Smooth muscle cell (in vitro differentiated cells): ENCODE data around the gene TIGD2. TPM values are rescaled to one million over a fixed set of nuclear protein-coding genes. Genes with fewer than 3 reads are reported as not detected.

Experiments
- DNase-seq: peaks from one replicate; lab custom pipeline; 2025; ENCODE audit not compliant: unreplicated experiment; lab: John Stamatoyannopoulos, UW
- H2AFZ ChIP-seq: fragments of 200-600 bp; sonication (generic); 2 replicates; pipeline ENCODE4 v1.6.0; 2016; ENCODE audit warnings: antibody characterized with exemption, low read depth, mild to moderate bottlenecking
- H3F3A ChIP-seq: fragments of 200-600 bp; sonication (generic); 2 replicates; pipeline ENCODE4 v1.6.0; 2017; ENCODE audit warnings: antibody characterized with exemption, low read depth
- H3K27ac ChIP-seq: fragments of 200-600 bp; sonication (generic); 2 replicates; pipeline ENCODE4 v1.5.1; 2016; ENCODE audit warnings: low read depth, mild to moderate bottlenecking
- H3K27me3 ChIP-seq: fragments of 200-600 bp; sonication (generic); 2 replicates; pipeline ENCODE4 v1.6.1; 2016; ENCODE audit warnings: low read depth, mild to moderate bottlenecking
- H3K36me3 ChIP-seq: fragments of 200-600 bp; sonication (generic); 2 replicates; pipeline ENCODE4 v1.5.1; 2016; ENCODE audit warnings: low read depth
- H3K4me1 ChIP-seq: fragments of 200-600 bp; sonication (generic); 2 replicates; pipeline ENCODE4 v1.5.1; 2016; ENCODE audit warnings: low read depth
- H3K4me2 ChIP-seq: fragments of 200-600 bp; sonication (generic); 2 replicates; pipeline ENCODE4 v1.6.0; 2016; ENCODE audit warnings: mild to moderate bottlenecking
- H3K4me3 ChIP-seq: fragments of 200-600 bp; sonication (generic); 2 replicates; pipeline ENCODE4 v1.5.1; 2016; ENCODE audit warnings: mild to moderate bottlenecking
- H3K79me2 ChIP-seq: fragments of 200-600 bp; sonication (generic); 2 replicates; pipeline ENCODE4 v1.6.0; 2016; ENCODE audit warnings: low read depth, mild to moderate bottlenecking
- H3K9ac ChIP-seq: fragments of 200-600 bp; sonication (generic); 2 replicates; pipeline ENCODE4 v1.6.0; 2016; ENCODE audit warnings: low read depth
- H3K9me3 ChIP-seq: fragments of 200-600 bp; sonication (generic); replicated peaks from 2 replicates; pipeline ENCODE4 v1.5.1; 2016; ENCODE audit warnings: low read depth
- H4K20me1 ChIP-seq: fragments of 200-600 bp; sonication (generic); 2 replicates; pipeline ENCODE4 v1.6.0; 2016; ENCODE audit warnings: low read depth
- CTCF ChIP-seq: fragments of 200-600 bp; sonication (generic); IDR thresholded peaks from 2 replicates; pipeline ENCODE4 v1.5.1; 2017; ENCODE audit warnings: borderline replicate concordance, mild to moderate bottlenecking, antibody characterized with exemption; ENCODE audit not compliant: insufficient read depth, poor library complexity, severe bottlenecking
- WGBS: methylation state at CpG from one replicate; pipeline ENCODE4 v1.1.7; 2016; ENCODE audit warnings: low lambda C conversion rate; 5-methylcytosine and 5-hydroxymethylcytosine counted together
- polyA plus RNA-seq: library from polyadenylated mRNA; unstranded; fragments of >200 nt; fragmentation: Nextera tagmentation; extraction: Ambion mirVana; gene quantifications from 2 replicates; pipeline ENCODE4 v1.2.1, GENCODE V29; 2016
- total RNA-seq: library from RNA; depleted of rRNA; stranded (reverse); fragments of >200 nt; gene quantifications from 2 replicates; pipeline ENCODE4 v1.2.3, GENCODE V29; 2014

TIGD2 gene
- total and polyA plus RNA-seq, 2 experiments from 2014 or later: 3.8 to 7.5 TPM

- H3K36me3 ChIP-seq: no peaks in the 10 kb centered on the region
- no peak overlapping the region for H2AFZ ChIP-seq
- peak overlapping the region; percentile 17 for H3K4me2 ChIP-seq
- no peaks in the 10 kb centered on the region for H3K79me2 ChIP-seq
- H3K9ac ChIP-seq: no peak overlapping the region
- no peaks in the 10 kb centered on the region for H3K27me3 ChIP-seq
- DNase-seq: no peak
- H3K4me3 ChIP-seq: no peak overlapping the region
- 36% methylated on average over 3 of the region's 3 CpGs for WGBS
- H3K4me1 ChIP-seq: no peaks in the 10 kb centered on the region
- TF ChIP-seq CTCF: no peak
- no peaks in the 10 kb centered on the region for H3K9me3 ChIP-seq
- H3K27ac ChIP-seq: peak overlapping the region; percentile 41
- no peaks in the 10 kb centered on the region for H3F3A ChIP-seq
- no peaks in the 10 kb centered on the region for H4K20me1 ChIP-seq
These were observed 25.2 kb downstream of the TIGD2 start for GRCh38 chr4:89136525-89136924.

- Histone ChIP-seq H3K9ac (no peak overlapping the region), H2AFZ (no peak overlapping the region), H3K9me3 (no peaks in the 10 kb centered on the region), H3K4me1 (no peaks in the 10 kb centered on the region), H3K36me3 (no peaks in the 10 kb centered on the region), H3K4me2 (no peak overlapping the region), H3K27me3 (no peaks in the 10 kb centered on the region), H4K20me1 (no peaks in the 10 kb centered on the region), H3K27ac (peak overlapping the region; percentile 41), H3F3A (no peaks in the 10 kb centered on the region), H3K79me2 (no peaks in the 10 kb centered on the region), H3K4me3 (no peak overlapping the region)
- 91% methylated on average over 5 of the region's 5 CpGs for WGBS
- no peak for DNase-seq
- TF ChIP-seq CTCF: no peak
These were observed 25.9 kb downstream of the TIGD2 start for GRCh38 chr4:89137231-89137630.

GRCh38 chr4:89137695-89138094, 26.4 kb downstream of the TIGD2 start:
- no peaks in the 10 kb centered on the region for H3K79me2 ChIP-seq
- no peak for DNase-seq
- no peak for TF ChIP-seq CTCF
- 87% methylated on average over 12 of the region's 12 CpGs for WGBS
- no peak overlapping the region for H3K9ac ChIP-seq
- no peak overlapping the region for H2AFZ ChIP-seq
- no peaks in the 10 kb centered on the region for H3K9me3 ChIP-seq
- H3K27me3 ChIP-seq: no peaks in the 10 kb centered on the region
- H3K4me2 ChIP-seq: no peak overlapping the region
- no peak overlapping the region for H3K27ac ChIP-seq
- H3K4me3 ChIP-seq: no peak overlapping the region
- H3K4me1 ChIP-seq: no peaks in the 10 kb centered on the region
- H4K20me1 ChIP-seq: no peaks in the 10 kb centered on the region
- H3F3A ChIP-seq: no peaks in the 10 kb centered on the region
- no peaks in the 10 kb centered on the region for H3K36me3 ChIP-seq

GRCh38 chr4:89140168-89140759, 28.9 kb downstream of the TIGD2 start:
- H2AFZ ChIP-seq: no peak overlapping the region
- no peak overlapping the region for H3K4me2 ChIP-seq
- no peaks in the 10 kb centered on the region for H3K36me3 ChIP-seq
- H3K4me3 ChIP-seq: no peak overlapping the region
- no peaks in the 10 kb centered on the region for H3K9me3 ChIP-seq
- no peak for TF ChIP-seq CTCF
- H3K4me1 ChIP-seq: no peaks in the 10 kb centered on the region
- H3K27me3 ChIP-seq: no peaks in the 10 kb centered on the region
- H3K9ac ChIP-seq: no peak overlapping the region
- no peak for DNase-seq
- WGBS: 91% methylated on average over 6 of the region's 6 CpGs
- H3K27ac ChIP-seq: no peak overlapping the region
- no peaks in the 10 kb centered on the region for H3F3A ChIP-seq
- no peaks in the 10 kb centered on the region for H4K20me1 ChIP-seq
- no peaks in the 10 kb centered on the region for H3K79me2 ChIP-seq
